NCI-H510A treated with DMSO at 0.1 percent for 48 hours (cell line): Measurements from ENCODE around the gene CDH23.

ENCODE experiments used
- DNase-seq: peaks from one replicate; lab custom pipeline; 2025; lab: John Stamatoyannopoulos, UW

The CDH23 gene

DNA sequence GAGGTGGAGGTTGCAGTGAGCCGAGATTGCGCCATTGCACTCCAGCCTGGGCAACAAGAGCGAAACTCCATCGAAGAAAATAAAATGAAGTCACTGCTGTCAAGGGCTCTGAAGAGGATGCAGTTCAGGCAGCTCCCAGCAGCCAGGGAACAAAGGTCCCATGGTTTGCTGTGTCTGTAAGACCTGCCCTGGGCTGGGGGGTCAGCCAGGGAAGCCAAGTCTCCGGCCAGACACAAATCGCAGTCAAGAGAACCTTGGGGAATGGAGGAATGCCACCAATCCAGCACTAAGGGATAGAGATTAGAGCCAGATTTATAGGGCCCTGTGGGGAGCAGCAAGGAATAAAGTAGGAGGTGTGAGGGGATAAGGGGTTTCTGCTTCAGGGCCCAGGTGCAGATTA is 405.5 kb downstream of the CDH23 start:
- DNase-seq, result no peak

DNA sequence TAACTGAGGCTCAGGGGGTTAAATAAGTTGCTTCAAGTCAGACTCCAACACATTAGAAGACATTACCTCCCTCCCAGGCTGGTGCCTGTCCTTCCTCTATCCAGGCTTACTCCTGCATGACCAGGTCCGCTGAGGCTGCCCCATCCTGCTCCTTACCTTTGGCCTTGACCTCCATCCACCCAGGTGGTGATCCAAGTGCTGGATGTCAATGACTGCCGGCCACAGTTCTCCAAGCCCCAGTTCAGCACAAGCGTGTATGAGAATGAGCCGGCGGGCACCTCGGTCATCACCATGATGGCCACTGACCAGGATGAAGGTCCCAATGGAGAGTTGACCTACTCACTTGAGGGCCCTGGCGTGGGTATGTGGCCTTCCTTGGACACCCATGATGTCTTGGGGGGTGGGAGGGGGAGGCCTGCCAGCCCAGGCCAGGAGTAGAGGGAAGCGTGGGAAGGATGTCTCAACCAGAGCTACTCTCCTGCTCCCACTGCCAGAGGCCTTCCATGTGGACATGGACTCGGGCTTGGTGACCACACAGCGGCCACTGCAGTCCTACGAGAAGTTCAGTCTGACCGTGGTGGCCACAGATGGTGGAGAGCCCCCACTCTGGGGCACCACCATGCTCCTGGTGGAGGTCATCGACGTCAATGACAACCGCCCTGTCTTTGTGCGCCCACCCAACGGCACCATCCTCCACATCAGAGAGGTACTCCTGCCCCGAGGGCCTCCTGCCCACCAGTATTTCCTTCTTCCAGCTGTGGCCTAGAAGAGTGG is 406.2 kb downstream of the CDH23 start:
- DNase-seq, result no peak

DNA sequence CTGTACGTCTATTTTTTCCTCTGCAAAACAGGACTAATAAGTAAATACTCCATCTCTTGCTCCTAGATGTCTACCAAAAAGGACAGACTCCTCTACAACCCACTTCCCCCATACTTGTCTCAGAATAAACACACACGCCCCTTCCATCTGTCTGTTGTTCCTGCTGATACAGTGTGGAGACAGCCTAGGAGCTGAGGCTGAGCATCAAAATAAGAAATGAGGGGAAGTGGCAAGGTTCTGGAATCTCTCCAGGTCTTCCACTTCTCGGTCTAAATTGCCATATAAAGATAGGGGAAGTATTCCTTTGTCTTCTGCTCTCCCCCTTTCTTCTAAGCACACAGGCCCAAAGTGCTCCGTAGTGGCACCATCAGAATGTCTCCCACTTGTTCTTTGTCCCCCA is 407.4 kb downstream of the CDH23 start:
- DNase-seq, result no peak

DNA sequence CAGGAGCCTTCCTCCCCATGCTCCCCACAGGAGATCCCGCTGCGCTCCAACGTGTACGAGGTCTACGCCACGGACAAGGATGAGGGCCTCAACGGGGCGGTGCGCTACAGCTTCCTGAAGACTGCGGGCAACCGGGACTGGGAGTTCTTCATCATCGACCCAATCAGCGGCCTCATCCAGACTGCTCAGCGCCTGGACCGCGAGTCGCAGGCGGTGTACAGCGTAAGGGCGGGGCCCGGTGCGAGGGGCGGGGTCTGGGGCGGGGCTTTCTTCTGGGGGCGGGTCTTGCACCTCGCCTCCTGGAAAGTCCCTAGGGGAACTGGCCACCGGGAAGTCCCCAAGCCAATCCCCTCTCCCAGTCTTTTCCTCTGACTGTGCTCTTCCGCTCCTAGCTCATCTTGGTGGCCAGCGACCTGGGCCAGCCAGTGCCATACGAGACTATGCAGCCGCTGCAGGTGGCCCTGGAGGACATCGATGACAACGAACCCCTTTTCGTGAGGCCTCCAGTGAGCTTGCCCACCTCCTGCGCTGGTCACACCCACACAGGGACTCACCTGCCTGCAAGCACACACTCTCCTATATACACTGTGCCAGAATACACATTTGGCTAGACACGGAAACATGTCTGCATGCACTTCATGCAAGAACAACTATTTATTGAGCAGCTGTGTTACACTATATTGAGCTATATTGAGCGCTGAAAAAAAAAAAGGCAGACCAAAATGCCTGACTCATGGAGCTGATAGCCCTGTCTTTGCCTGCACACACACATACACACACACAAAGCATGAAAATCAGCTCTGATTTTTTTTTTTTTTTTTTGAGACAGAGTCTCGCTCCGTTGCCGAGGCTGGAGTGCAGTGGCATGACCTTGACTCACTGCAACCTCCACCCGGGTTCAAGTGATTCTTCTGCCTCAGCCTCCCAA is 409.3 kb downstream of the CDH23 start:
- no peak for DNase-seq

DNA sequence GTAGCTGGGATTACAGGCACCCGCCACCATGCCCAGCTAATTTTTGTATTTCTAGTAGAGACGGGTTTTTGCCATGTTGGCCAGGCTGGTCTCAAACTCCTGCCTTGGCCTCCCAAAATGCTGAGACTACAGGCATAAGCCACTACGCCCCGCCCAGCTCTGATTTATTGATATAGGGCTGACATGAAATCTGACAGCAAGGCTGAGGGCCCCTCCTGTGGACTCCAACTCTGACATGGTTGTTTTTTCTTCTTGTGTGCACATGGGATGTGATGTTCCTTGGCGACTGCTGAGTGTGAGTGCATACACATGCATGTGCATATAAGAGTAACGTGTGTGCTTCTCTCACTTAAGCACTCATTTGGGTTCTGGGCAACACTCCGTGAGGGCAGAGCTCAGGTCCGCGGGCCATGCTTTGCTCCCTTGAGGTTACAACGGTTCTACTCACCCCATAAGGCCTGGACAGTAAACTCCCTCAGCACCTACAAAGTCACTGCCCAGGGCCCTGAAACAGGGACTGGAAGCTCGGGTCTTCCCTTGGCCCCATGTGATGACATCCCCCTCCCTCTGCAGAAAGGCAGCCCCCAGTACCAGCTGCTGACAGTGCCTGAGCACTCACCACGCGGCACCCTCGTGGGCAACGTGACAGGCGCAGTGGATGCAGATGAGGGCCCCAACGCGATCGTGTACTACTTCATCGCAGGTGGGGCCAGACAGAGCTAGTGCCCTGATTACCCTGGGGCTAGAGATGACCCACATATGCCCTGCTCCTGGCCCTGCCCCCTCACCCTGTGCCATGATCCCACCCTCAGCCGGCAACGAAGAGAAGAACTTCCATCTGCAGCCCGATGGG is 410.2 kb downstream of the CDH23 start:
- no peak for DNase-seq

DNA sequence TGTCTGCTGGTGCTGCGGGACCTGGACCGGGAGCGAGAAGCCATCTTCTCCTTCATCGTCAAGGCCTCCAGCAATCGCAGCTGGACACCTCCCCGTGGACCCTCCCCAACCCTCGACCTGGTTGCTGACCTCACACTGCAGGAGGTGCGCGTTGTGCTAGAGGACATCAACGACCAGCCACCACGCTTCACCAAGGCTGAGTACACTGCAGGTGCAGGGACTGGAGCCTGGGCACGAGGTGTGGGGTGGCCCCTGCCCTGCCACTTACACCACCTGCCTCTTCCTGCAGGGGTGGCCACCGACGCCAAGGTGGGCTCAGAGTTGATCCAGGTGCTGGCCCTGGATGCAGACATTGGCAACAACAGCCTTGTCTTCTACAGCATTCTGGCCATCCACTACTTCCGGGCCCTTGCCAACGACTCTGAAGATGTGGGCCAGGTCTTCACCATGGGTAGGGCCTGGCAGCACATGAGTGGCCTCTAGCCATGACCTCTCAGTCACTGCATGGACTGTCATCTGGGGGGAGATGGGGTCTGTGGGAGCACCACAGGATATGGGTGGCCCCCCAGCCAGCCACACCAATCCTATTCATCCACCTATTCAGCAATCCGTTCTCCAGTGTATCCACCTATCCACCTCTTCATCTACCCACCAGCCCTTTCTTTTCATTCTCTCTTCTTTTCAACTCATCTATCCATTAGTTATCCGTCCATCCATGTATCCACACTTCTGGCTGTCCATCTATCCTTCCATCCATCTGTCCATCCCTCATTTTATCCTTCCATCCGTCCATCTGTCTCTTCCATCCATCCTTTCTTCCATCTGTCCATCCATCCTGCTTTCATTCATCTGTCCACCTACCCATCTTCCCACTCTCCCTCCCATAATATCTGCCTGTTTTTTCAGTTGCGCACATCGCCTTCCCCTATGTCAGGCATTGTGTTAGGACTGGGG is 411.1 kb downstream of the CDH23 start:
- no peak for DNase-seq

DNA sequence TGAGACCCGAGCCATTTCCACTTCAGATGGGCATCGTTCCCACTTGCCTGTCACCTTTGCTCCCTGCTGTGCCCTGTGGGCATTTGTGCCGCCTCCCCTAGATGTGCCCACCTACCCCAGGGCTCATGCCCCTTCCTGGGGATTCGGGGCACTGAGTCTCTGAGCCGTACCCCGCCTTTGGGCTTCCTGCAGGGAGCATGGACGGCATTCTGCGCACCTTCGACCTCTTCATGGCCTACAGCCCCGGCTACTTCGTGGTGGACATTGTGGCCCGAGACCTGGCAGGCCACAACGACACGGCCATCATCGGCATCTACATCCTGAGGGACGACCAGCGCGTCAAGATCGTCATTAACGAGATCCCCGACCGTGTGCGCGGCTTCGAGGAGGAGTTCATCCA is 412.9 kb downstream of the CDH23 start:
- DNase-seq, result no peak

DNA sequence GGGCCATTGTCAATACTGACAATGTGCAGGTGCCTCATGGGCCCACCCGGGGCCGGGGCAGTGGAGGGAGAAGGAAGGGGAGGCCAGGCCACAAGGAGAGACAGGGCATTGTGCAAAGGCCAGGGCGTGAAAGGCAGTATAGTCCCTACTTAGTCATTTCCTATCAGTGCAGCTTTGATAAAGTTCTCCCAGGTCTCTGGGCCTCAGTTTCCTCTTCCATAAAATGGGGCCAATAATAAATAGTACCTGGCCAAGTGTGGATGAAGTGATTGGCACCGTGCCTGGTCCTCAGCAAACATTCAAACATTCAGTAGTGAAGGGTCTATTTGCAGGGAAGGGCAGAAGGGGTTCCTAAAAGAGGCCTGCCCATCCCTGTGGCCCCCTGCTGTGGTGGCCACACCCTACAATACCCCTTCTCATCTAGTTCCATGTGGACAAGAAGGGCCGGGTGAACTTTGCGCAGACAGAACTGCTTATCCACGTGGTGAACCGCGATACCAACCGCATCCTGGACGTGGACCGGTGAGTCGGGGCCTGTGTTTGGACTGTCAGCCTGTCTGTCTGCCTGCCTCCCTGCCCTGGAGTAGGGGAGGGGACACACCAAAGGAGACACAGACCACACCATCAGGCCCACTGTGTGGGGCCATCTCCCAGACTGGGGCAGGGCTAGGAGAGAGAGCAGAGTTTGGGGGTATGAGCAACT is 413.5 kb downstream of the CDH23 start:
- DNase-seq, result no peak

DNA sequence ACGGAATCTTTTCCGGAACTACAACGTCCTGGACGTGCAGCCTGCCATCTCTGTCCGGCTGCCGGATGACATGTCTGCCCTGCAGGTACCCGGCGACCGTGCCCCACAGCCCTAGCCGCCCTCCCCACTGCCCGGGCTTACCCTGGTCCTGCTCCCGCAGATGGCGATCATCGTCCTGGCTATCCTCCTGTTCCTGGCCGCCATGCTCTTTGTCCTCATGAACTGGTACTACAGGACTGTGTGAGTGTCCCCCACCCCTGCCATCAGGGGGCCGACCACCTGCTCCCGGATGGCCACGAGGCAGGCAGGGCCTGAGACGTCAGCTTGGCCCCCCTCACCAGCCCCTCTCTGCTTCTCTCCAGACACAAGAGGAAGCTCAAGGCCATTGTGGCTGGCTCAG is 414.6 kb downstream of the CDH23 start:
- DNase-seq, result no peak

DNA sequence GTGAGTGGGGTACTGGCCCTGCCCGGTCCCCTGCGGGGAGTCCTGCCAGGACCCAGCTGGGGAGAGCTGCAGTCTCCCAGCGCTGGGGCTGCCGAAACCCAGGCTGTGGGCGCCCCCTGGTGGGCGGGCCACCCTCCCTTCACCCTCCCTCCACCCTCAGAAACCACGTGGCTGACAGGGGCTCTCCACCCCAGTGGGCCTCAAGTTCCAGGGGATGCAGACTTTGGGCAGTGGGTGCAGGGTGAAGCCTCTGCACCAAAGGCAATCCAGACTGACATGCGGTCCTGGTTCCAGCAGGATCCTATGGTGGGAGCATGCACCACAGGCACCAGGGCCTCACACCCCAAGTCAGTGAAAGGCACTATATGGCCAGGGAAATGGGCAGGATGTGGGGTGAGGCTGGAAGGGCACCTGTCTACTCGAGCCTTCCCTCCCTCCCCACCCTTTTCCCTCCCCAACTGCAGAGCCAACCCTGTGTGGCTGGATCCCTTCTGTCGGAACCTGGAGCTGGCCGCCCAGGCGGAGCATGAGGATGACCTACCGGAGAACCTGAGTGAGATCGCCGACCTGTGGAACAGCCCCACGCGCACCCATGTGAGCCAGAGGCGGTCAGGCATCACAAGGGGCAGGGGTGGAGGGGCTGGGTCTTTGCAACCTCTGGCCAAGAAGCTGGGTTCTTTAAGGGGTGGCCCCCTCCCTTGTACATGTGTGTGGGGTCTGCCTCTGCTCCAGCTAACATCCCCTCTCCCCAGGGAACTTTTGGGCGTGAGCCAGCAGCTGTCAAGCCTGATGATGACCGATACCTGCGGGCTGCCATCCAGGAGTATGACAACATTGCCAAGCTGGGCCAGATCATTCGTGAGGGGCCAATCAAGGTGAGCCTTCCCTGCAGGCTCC is 415.5 kb downstream of the CDH23 start:
- no peak for DNase-seq

DNA sequence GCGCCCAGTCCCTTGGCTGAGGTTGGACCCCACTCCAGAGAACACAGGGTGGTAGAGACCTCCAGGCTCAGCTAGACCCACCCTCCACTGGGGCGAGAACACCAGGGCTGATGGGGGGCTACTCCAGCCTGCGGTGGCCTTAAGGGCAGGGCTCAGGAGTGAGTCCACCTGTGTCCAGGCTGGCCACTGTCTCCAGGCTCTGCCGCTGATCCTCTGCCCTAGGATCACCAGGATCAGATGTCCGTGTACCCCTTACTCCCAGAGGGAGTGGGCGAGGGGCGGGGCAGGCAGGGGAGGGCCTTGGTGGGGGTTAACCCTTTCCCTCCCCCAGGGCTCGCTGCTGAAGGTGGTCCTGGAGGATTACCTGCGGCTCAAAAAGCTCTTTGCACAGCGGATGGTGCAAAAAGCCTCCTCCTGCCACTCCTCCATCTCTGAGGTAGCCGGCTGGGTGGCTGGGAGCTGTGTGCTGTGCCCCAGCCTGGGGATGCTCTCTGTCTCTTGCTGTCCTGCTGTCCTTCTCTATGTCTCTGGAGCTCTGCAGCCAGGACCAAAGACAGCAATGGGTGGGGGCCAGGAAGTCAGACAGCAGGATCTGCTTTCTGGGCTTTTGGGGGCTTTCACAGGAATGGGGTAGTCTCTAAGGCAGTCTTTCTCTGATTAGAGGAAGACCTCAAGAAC is 416.3 kb downstream of the CDH23 start:
- DNase-seq, result no peak

DNA sequence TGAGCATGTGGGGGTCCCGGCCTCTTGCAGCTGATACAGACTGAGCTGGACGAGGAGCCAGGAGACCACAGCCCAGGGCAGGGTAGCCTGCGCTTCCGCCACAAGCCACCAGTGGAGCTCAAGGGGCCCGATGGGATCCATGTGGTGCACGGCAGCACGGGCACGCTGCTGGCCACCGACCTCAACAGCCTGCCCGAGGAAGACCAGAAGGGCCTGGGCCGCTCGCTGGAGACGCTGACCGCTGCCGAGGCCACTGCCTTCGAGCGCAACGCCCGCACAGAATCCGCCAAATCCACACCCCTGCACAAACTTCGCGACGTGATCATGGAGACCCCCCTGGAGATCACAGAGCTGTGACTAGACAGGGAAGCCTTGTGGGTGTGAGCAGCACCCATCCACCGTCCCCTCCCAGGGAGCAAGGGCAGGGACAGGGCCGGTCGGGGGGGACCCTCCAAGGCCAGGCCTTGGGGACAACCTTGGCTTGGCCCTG is 418.2 kb downstream of the CDH23 start:
- DNase-seq, result no peak

DNA sequence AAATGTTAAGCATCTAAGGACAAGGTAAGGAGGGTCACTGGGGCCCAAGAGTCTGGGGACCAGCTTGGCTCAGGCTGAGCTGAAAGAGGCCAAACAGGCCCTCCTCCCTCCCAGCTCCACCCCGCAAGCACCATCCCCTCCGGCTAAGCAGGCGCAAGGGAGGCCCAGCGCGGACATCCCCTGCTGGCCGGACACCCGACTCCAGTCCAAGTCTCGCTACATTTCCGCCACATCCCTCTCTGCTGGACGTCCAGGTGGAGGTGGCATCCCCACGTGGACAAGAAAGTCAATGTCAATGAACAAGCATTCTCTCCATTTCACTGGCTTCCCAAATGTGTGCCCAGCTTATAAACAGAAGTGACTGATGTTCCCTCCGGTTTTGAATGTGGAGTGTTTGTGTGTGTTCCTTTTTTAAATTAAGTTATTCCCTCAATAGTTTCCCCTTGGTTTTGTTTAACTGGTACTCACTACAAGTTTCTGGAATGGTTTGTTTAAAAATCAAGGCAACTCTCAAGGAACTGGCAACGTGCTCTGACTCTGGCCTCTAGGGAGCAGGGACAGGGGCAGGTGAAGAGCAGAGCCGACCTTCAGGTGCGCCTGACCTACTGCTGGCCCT is 418.9 kb downstream of the CDH23 start:
- DNase-seq, result no peak

DNA sequence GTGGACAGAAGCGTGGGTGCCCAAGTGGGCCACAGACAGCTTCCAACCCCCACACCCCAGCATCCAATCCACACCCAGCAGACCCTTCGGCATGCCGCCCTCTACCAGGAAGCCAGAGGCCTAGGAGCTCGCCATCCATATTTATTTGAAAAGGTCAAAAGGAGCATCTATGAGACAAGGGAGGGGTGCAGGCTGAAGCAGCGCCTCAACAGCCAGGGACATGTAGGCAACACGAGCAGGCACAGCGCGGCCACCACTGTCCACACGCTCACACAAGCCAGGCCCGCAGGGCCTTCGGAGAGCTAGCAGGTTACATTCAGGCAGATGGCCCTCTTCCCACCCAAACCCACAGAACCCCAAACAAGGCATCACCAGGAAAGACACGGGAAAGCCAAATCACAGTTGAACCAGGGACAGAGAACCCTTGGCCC is 419.7 kb downstream of the CDH23 start:
- no peak for DNase-seq

DNA sequence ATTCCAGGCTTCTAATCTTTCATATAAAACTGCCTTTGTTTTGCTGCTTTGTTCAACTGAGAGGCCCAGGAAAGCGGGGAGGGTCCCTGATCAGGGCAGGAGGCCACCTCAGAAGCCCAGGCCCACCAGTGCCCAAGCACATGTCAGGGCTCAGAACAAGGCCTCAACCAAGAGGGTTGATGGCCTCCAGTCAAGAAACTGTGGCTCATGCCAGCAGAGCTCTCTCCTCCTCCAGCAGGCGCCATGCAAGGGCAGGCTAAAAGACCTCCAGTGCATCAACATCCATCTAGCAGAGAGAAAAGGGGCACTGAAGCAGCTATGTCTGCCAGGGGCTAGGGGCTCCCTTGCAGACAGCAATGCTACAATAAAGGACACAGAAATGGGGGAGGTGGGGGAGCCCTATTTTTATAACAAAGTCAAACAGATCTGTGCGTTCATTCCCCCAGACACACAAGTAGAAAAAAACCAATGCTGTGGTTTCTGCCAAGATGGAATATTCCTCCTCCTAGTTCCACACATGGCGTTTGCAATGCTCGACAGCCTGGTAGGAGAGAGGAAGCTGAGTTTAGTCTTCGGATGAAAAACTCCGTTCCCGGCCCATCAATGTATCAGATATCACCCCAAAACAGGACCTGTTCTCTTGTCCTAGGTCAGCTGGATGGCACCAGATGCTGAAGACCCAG is 420.4 kb downstream of the CDH23 start:
- DNase-seq, result no peak

DNA sequence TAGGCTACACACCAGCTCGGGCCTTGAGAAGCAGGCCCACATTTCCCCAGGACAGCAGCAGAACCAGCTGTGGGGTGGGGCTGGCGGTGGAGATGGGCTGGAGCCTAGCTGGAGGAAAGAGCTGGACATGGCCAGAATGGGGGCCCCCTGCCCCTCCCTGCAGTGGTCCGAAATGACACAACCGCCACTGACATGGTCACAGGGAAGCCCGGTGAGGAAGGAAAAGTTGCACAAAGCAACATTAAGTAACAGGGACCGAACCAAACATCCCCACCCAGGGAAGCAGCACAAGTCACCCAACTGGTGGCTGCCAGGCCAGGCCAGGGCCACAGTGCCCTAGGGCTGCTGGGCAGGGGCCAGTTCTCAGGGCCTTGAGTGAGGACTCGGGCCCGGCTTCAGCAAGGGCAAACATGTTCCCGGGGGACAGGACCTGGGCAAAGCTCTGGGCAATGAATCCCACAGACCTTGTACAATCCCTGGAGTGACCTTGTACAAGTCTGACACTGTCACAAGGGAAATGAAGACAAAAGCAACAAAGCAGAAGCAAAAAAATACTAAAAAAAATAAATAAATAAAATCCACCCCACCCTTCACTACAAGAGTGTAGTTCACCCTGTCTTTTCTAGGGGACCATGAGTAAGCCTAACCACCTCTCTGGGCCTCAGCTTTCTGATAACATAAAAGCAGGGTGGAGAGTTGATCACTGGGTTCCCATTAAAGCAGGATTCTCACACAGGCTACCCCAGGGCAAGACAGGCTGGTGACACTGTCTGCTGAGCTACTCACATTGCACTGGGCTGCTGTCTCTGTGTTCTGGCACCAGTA is 421.3 kb downstream of the CDH23 start:
- DNase-seq, result no peak
